Right lobe of liver (tissue), 6 donors: ENCODE results near the gene LXN. TPM values are rescaled to one million over a fixed set of nuclear protein-coding genes. Genes with fewer than 3 reads are reported as not detected.
A peak's percentile ranks its signal among the peaks of the same experiment; 100 is the strongest.
"Not testable (repeated sequence)": the region's sequence is repeated elsewhere in the genome, so short reads cannot be mapped to it uniquely, and the experiment has no call there.

Experiments used
- ATAC-seq, 4 donors: fragments of 200-7000 bp; cut with Tn5 transposase; one replicate each; pipeline ENCODE4 v1.9.1; 2020; ENCODE audit warnings: mild to moderate bottlenecking in 4 of 4, moderate library complexity in 4 of 4
- DNase-seq, 3 donors: peaks; one replicate each; pipeline ENCODE4 v3.0.0-alpha.2; 2020
- H3K27ac ChIP-seq, 3 donors: fragments of 200-600 bp; one replicate each; pipeline ENCODE4 v1.8.0; 2022
- H3K27me3 ChIP-seq, 2 donors: fragments of 200-600 bp; one replicate each; pipeline ENCODE4 v1.8.0; 2022
- H3K36me3 ChIP-seq, 4 donors: fragments of 200-600 bp; sonication (generic) in 1 of 4; one replicate each; pipeline versions ENCODE4 v1.5.1 to v1.8.0; 2017 to 2022; ENCODE audit warnings: control low read depth in 1 of 4
- H3K4me1 ChIP-seq, 4 donors: fragments of 200-600 bp; sonication (generic) in 1 of 4; one replicate each; pipeline versions ENCODE4 v1.5.1 to v1.8.0; 2017 to 2022; ENCODE audit warnings: control low read depth in 1 of 4
- H3K4me3 ChIP-seq, 3 donors: fragments of 200-600 bp; one replicate each; pipeline ENCODE4 v1.8.0; 2022
- H3K9me3 ChIP-seq, 4 donors: fragments of 200-600 bp; sonication (generic) in 1 of 4; one replicate each; pipeline versions ENCODE4 v1.5.1 to v1.8.0; 2017 to 2022; ENCODE audit warnings: control low read depth in 1 of 4
- POLR2A ChIP-seq: fragments of 450-650 bp; IDR thresholded peaks from one replicate; pipeline ENCODE4 v1.6.1; 2017; ENCODE audit warnings: antibody characterized with exemption, mild to moderate bottlenecking
- WGBS: methylation state at CpG from one replicate; pipeline ENCODE4 v1.1.6; 2018; ENCODE audit warnings: low coverage, low lambda C conversion rate; ENCODE audit not compliant: insufficient coverage; ENCODE audit errors: missing lambda C conversion rate; 5-methylcytosine and 5-hydroxymethylcytosine counted together
- intact Hi-C, 2 donors: fragments of 100-400 bp; cut with DNase I; formaldehyde crosslinking; loops; one replicate each; pipeline versions ENCODE4 v1.11.2 to v1.14.1; 2022
- total RNA-seq, 6 experiments: library from RNA; depleted of rRNA in 2 of 6; stranded (reverse); fragments of >200 nt in 2 of 6; fragmentation: NEBNext Ultra II Directional in 3 of 6; extraction: Animal tissue kit (Norgen Biotek cat#: 25700) in 3 of 6; gene quantifications; one replicate each; pipeline versions ENCODE4 v1.1.0 to v1.2.4, GENCODE V29; 2016 to 2023
- TF ChIP-seq, protein P1 (sequence below), 4 donors: fragments of 200-600 bp in 3 of 4; fragments of 450-650 bp in 1 of 4; IDR thresholded peaks; one replicate each; pipeline versions ENCODE4 v1.5.1 to v1.8.0; 2016 to 2022; ENCODE audit warnings: antibody characterized with exemption in 4 of 4, mild to moderate bottlenecking in 2 of 4
- donor health status: DM: no; HTN: yes; CAD: no.
- donor health status: DM: no; HTN: no; CAD: no.
- donor health status: DM: no; HTN: no; CAD: no.
- donor health status: DM: no; HTN: yes; CAD: no.
- donor health status: DM: no; HTN: yes; CAD: no.

Gene LXN
- total RNA-seq, 6 experiments from 2014 or later = 0.84 to 3.4 (median 2.0) TPM

DNA sequence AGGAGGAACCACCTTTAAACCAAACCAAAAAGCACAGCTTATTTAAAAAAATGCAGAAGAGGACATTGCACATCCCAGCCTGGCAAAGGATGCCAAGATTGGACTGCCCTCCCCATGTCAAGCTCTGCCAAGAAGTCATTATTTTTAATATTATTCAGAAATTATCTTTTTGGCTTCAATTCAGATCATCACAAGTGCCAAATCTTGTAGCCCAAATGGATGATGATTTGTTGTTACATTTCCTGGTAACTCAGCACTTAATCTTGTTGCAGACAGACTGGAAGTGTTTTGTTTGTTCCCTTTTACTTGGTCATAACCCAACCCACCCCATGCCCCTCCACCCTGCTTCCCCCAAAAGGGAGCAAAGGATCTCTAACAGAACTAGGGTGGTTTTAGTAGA is 28.1 kb upstream of the LXN start:
- Histone ChIP-seq H3K27ac (no peak overlapping the region), H3K27me3 (no peaks in the 10 kb centered on the region), H3K9me3 (no peaks in the 10 kb centered on the region), H3K4me1 (no peaks in the 10 kb centered on the region), H3K36me3 (no peaks in the 10 kb centered on the region), H3K4me3 (no peak overlapping the region)
- no peak for TF ChIP-seq POLR2A
- TF ChIP-seq, protein P1, sequence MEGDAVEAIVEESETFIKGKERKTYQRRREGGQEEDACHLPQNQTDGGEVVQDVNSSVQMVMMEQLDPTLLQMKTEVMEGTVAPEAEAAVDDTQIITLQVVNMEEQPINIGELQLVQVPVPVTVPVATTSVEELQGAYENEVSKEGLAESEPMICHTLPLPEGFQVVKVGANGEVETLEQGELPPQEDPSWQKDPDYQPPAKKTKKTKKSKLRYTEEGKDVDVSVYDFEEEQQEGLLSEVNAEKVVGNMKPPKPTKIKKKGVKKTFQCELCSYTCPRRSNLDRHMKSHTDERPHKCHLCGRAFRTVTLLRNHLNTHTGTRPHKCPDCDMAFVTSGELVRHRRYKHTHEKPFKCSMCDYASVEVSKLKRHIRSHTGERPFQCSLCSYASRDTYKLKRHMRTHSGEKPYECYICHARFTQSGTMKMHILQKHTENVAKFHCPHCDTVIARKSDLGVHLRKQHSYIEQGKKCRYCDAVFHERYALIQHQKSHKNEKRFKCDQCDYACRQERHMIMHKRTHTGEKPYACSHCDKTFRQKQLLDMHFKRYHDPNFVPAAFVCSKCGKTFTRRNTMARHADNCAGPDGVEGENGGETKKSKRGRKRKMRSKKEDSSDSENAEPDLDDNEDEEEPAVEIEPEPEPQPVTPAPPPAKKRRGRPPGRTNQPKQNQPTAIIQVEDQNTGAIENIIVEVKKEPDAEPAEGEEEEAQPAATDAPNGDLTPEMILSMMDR (IDR thresholded peaks at IDR 0.05) = no peak
- DNase-seq = no peak
- ATAC-seq = peak; percentile 12 to 50 (median 26)
- intact Hi-C loops = no loop called here

DNA sequence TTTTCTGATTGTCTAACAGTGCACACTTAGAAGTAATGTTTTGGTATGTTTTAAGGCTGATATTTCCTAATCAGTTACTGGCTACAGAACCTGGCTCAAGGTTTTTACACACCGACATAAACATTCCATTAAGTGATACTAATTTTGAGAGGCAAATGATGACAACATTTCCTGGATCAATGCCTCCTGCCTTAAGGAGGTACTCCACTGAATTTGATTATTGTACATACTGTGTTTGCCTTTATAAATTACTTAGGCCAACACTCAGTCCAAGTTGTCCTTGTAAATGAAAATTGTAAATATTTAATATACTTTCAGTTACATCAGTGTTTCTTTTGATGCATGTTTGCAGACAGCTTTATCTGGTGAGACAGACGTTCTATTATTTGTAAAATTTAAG is 24.2 kb upstream of the LXN start:
- DNase-seq (no peak), ATAC-seq (no peak)
- Histone ChIP-seq H3K36me3 (peaks cover 0 to 5% (median 3%) of the 10 kb centered on the region in 4 donors), H3K27ac (no peak overlapping the region), H3K4me1 (no peaks in the 10 kb centered on the region), H3K9me3 (no peaks in the 10 kb centered on the region), H3K4me3 (no peak overlapping the region), H3K27me3 (no peaks in the 10 kb centered on the region)
- TF ChIP-seq, protein P1 (IDR thresholded peaks at IDR 0.05) = no peak
- 28% methylated on average over 2 of the region's 2 CpGs for WGBS
- intact Hi-C loops = no loop called here

DNA sequence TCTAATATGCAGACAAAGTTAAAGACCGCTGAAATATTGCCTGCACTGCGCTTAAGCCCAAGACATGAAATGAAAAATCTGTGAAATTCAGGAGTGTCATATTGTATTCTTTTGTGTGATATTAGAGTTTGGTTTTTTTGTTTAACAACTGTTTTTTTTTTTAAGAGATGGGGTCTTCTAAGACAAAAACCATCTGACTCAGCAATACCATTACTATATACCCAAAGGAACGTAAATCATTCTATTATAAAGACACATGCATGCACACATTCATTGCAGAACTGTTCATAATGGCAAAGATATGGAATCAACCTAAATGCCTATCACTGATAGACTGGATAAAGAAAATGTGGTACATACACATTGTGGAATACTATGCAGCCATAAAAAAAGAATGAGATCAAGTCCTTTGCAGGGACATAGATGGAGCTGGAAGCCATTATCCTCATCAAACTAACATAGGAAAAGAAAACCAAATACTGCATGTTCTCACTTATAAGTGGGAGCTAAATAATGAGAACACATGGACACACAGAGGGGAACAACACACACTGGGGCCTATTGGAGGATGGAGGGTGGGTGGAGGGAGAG is 21.5 kb upstream of the LXN start:
- H3K27ac ChIP-seq, H3K4me1 ChIP-seq, H3K9me3 ChIP-seq, H3K27me3 ChIP-seq, H3K4me3 ChIP-seq, ATAC-seq, intact Hi-C loops, DNase-seq: not testable (repeated sequence)
- H3K36me3 ChIP-seq = peaks cover 0 to 15% (median 7%) of the 10 kb centered on the region in 4 donors
- 76% methylated on average over 3 of the region's 3 CpGs for WGBS

DNA sequence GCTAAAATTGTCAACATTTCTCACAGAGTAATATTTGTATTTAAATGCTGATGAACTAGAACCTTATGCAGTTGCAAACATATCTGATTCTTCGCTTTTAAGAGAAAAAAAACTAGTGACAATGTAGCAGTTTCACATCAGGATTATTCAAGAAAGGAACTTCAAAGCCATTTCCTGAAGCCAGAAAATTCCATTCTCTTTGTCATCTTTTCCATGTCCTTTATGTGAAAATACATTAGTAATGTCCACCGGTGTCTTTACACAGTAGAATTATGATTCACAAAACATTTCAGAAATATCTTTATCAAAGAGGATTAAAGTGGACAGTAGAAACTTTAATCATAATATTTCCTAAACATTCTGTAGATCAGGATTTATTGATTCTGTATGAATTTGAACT is 12.7 kb upstream of the LXN start:
- H3K27ac ChIP-seq = no peak overlapping the region
- 94% methylated on average over 2 of the region's 2 CpGs for WGBS
- DNase-seq (no peak), ATAC-seq (no peak)
- TF ChIP-seq, protein P1 (IDR thresholded peaks at IDR 0.05) = no peak
- no peak for TF ChIP-seq POLR2A
- H3K27me3 ChIP-seq = no peaks in the 10 kb centered on the region
- no peaks in the 10 kb centered on the region for H3K9me3 ChIP-seq
- peaks cover 0 to 6% (median 2%) of the 10 kb centered on the region in 4 donors for H3K4me1 ChIP-seq
- no peak overlapping the region for H3K4me3 ChIP-seq
- intact Hi-C loops = no loop called here
- peaks cover 0 to 2% (median under 1%) of the 10 kb centered on the region in 4 donors for H3K36me3 ChIP-seq

DNA sequence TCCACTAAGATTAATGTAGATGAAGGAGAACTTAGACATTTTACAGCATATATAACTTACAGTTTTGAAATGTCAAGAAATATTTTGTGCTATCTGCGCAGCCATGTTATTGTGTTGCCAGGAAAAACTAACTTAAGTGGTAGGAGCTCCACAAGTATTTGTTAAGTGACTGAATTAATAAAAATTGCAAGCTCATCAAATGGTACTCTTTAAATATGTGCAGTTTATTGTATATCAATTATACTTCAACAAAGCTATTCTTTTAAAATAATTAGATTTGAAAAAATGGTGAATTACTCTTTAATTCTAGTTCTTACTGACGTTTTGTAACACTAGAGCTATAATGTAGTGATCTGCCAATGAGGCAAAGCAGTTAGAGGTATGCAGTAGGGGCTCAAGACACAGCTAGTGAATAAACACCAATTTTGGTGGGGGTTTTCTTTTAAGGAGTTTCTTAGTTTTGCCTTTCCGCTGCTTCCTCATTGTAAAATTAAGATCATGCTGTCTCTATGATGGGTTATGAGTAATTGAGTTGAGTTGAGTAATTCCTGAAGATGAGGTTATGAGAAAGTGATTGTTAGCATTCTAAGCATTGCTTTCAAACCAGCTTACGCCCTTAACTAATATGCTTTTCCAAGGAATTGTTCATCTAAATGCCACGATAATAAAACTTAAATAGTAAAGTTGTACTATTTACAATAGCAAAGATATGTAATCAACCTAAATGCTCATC is 10.9 kb upstream of the LXN start:
- ATAC-seq = no peak

More for the DNA sequence above, 10.9 kb upstream of the LXN start:
- intact Hi-C loops = no loop called here
- Histone ChIP-seq H3K27me3 (no peaks in the 10 kb centered on the region), H3K9me3 (no peaks in the 10 kb centered on the region), H3K36me3 (peaks cover 0 to 2% (median 0%) of the 10 kb centered on the region in 4 donors), H3K27ac (no peak overlapping the region), H3K4me1 (peaks cover 0 to 6% (median 2%) of the 10 kb centered on the region in 4 donors), H3K4me3 (no peak overlapping the region)
- no peak for DNase-seq
- 92% methylated on average over 5 of the region's 5 CpGs for WGBS
- TF ChIP-seq, protein P1 (IDR thresholded peaks at IDR 0.05) = no peak
- no peak for TF ChIP-seq POLR2A
